Astrocyte of the spinal cord (primary cell): Measurements from ENCODE around the gene CADM1.
"Not testable (repeated sequence)": the region's sequence is repeated elsewhere in the genome, so short reads cannot be mapped to it uniquely, and the experiment has no call there.

Source experiments
- DNase-seq: peaks from one replicate; pipeline ENCODE4 v3.0.0; 2011; ENCODE audit warnings: low read depth, low spot score
- H3K4me3 ChIP-seq: 2 replicates; pipeline ENCODE4 v1.5.1; 2011; ENCODE audit warnings: low read depth, mild to moderate bottlenecking, low read length, moderate library complexity
- CTCF ChIP-seq: IDR thresholded peaks from 2 replicates; pipeline ENCODE4 v1.5.1; 2012; ENCODE audit warnings: low read depth, mild to moderate bottlenecking, low read length, inconsistent platforms
- in situ Hi-C: cut with HindIII; loops from 2 replicates; pipeline ENCODE4 v1.10.0; 2017; ENCODE audit warnings: low sequenced_read_pairs

The CADM1 gene

GRCh38 chr11:115488945-115489344 is 15.3 kb downstream of the CADM1 start:
- no peak for TF ChIP-seq CTCF
- peak; percentile 68 for DNase-seq
- no peak overlapping the region for H3K4me3 ChIP-seq
- in situ Hi-C loops: no loop called here

- in situ Hi-C loops: no loop called here
- H3K4me3 ChIP-seq: no peak overlapping the region
- TF ChIP-seq CTCF: no peak
- no peak for DNase-seq
Measured at GRCh38 chr11:115481528-115481927, 22.7 kb downstream of the CADM1 start.

GRCh38 chr11:115480611-115481010 is 23.6 kb downstream of the CADM1 start:
- in situ Hi-C loops: no loop called here
- no peak for TF ChIP-seq CTCF
- no peak for DNase-seq
- H3K4me3 ChIP-seq: no peak overlapping the region

GRCh38 chr11:115477410-115477809 is 26.8 kb downstream of the CADM1 start:
- DNase-seq: no peak
- in situ Hi-C loops: no loop called here
- H3K4me3 ChIP-seq: no peak overlapping the region
- TF ChIP-seq CTCF: no peak

GRCh38 chr11:115476463-115477286 is 27.5 kb downstream of the CADM1 start:
- no peak for TF ChIP-seq CTCF
- no peak for DNase-seq
- in situ Hi-C loops: no loop called here
- no peak overlapping the region for H3K4me3 ChIP-seq

GRCh38 chr11:115475564-115475963 is 28.7 kb downstream of the CADM1 start:
- no peak for DNase-seq
- H3K4me3 ChIP-seq: no peak overlapping the region
- no peak for TF ChIP-seq CTCF
- in situ Hi-C loops: no loop called here

- DNase-seq, H3K4me3 ChIP-seq, in situ Hi-C loops: not testable (repeated sequence)
Measured at GRCh38 chr11:115474306-115474705, 29.9 kb downstream of the CADM1 start.
